GM21717 (cell line): ENCODE measurements around the gene JPH3.

Experiments used
- ATAC-seq: cut with Tn5 transposase; IDR thresholded peaks from one replicate; pipeline ENCODE4 v1.9.1; 2021; ENCODE audit warnings: mild to moderate bottlenecking, moderate library complexity; ENCODE audit not compliant: unreplicated experiment

The JPH3 gene

GRCh38 chr16:87622756-87623319, 20.5 kb downstream of the JPH3 start:
- ATAC-seq = no peak

DNA sequence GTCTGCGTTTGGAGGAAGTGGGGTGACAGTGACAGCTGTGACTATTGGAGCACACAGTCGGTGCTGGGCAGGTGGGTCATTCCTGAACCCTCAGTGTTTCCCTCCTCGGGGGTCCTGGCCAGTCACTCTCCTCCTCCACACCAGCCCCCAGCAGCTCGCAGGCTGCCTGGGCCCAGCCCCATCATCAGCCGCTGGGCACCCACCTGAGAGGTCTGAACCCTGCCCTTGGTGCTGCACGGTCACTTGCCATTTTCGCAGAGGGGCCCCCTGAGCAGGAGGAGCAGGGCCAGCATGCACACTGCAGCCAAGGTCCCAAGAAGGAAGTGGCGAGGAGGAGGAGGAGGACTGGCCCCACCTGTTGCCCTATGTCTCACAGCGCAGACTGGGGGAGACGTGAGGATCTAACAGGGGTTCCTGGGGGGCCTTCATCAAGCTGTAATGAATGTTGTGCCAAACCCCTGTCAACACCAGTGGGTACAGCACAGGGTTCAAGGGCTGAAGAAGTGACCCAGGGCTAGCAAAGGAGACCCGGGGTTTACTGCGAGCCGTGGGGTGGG, 23.0 kb downstream of the JPH3 start:
- no peak for ATAC-seq

GRCh38 chr16:87626401-87626800, 24.1 kb downstream of the JPH3 start:
- ATAC-seq = no peak

GRCh38 chr16:87626905-87627304, 24.6 kb downstream of the JPH3 start:
- ATAC-seq = no peak

DNA sequence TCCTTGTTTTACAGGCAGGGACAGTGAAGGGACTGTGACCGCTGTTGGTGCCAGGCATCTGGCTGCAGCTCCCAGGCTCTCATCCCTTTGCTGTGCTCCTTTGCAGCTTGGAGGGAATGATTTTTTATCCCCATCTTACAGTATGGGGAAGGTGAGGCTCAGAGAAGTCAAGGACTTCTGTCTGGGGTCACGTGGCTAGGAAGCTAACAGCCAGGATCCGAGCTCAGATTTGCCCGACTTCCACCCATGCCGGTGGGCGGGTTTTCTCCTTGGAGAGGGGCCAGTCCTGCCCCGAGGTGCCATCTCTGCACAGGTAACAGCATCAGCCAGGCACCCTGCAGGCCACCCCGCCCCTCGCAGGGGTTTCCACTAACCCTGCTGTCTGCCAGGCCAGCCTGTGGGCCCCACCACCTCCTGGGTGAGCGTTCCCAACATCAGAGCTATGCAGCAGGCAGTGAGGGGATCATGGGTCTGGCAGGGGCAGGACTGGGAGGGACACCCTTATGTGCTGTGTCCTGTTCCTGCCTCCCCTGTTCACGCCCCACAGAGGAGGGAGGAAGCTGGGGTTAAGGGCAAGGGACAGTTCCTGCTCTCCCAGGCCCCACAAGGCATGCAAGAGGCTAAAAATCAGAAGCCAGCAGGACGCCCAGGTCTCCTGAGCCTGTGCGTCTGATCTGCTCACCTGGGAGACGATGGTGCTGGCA, 25.4 kb downstream of the JPH3 start:
- ATAC-seq = no peak

- ATAC-seq = no peak
Measured at GRCh38 chr16:87628246-87628923, 26.1 kb downstream of the JPH3 start.

DNA sequence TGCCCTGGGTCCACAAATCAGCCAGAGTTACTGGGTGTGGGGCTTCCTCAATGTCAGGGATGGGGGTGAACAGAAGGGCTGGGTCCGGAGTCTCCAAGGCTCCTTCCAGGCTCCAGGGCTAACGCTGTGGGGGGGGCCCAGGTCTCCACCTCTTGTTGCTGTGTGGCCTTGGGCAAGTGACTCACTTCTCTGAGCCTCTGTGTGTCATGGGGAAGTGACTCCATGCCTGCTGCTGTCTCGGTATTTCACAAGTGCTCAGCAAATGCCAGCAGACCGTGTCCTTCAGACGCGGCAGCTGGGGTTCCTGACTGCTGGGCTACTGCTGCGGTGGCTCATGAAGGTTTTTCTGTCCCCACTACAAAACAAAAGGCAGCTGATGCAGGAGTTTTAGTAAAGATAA, 26.6 kb downstream of the JPH3 start:
- ATAC-seq = no peak

DNA sequence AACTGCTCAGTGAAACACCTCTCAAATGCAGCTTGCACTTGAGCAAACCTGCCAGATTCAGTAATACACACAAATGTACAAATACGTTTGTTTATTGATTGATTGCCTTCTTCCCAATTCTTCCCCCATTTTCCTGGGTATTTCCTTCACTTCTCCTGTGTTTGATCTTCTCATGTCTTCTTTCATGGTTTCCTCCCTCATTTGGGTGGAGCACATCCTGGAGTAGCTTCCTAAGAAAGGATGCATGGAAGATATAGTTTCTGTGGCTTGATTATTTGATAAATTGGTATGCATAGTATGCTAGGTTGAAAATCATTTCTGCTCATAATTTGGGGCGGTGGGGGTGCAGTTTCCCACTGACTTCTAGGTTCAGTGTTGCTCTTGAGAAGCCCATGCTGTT, 28.8 kb downstream of the JPH3 start:
- ATAC-seq = no peak

DNA sequence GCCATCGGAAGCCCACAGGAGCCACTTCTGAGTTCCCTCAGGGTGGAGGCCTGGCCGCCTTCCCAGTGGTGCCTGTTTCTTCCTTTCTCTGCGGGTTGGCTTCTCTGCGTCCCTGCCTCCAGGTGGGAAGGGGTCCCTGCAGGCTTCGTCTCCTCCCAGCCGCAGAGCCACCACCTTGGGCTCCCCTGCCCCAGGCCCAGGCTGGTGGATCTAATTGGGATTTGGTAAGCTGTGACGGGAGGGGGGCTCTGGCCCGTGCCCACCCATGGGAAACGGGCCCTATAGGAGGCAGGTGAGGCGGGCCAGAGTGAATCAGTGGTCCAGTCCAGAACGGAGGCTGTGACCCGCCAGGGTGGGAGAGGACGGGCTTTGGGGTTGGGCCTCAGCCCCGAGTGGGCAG, 32.1 kb downstream of the JPH3 start:
- no peak for ATAC-seq

- no peak for ATAC-seq
Measured at GRCh38 chr16:87635541-87636049, 33.3 kb downstream of the JPH3 start.

DNA sequence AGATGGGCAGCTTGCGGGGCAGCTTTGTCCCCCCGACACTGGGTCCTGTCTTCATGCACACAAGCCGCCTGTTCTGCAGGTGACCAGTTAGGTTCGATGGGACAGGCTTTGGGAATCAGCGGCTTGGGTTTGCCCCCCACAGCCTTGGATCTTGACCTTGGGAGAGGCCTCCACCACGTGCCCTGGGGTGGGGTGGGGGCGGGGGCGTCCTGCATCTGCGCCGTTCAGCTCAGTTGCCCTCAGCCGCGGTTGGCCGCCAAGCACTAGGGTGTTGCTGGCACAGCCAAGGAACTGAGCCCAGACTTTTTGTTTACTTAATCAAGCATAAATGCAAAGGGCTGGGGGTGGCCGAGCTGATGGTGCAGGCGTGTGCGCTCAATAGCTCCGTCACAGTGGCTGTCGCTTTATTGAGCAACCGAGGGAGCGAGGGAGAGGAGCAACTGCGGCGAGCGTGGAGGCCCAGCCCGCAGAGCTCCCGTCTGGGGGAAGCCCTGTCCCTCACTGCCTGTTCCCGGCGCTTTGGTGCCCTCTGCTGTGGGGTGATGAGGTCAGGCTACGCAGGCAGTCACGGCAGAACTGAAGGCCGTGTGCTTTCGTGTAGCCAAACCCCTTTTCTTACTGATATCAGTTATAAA, 33.9 kb downstream of the JPH3 start:
- ATAC-seq = no peak

- no peak for ATAC-seq
Measured at GRCh38 chr16:87636741-87637140, 34.4 kb downstream of the JPH3 start.

- ATAC-seq = no peak
Measured at GRCh38 chr16:87637357-87637756, 35.0 kb downstream of the JPH3 start.

DNA sequence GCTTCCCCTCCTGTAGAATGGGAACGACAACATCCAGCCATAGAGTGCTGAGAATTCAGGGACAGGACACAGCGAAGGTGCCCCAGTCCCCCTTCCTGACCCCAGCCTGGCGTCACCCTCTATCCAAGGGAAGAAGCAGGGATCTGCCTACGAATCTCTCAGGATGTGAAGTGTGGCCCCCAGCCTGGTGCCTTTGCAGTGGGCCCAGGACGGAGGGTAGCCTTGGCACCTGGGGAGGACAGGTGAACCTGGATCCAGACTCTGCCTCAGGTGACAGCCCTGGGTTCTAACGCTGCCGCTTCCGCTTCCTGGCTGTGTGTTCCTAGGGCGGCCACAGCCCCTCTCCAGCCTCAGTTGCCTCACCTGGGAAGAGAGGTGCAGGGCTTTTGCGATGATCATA, 36.4 kb downstream of the JPH3 start:
- no peak for ATAC-seq

DNA sequence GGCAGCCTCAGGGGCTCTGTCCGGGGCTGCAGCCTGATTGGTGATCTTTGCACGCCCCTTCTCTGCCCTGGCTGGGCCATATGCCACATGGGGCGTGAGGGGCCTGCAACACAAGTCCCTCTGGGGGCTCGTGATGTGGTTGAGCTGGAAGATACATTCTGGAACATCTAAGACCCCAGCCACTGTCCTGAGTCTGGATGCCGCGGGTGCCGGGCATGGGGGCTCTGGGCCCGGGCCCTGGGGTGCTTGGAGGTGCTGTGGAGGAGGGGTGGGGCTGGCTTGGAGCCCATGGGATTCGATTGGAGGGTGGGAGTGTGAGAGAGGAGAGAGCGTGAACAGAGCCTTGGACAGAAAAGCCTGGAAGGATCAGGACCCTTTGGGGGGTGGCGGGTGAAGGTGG, 39.4 kb downstream of the JPH3 start:
- no peak for ATAC-seq

DNA sequence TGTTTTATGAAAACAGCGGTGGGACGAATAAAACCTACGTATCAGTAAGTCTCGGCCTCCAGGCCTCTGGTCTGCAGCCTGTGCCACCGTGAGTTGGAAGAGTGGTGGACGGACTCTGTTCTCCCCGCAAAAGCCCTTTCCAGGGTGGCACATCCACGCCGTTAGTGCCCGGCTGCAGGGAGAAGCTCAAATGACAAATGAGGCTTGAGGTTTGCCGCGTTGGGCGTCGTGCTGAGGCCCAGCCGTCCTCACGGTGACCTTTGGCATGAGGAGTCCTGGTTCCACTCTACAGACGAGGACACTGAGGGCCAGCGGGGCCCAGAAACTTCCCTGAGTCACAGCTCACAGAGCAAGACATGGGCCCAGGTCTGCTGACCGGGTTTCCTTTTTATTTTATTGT, 40.2 kb downstream of the JPH3 start:
- no peak for ATAC-seq

DNA sequence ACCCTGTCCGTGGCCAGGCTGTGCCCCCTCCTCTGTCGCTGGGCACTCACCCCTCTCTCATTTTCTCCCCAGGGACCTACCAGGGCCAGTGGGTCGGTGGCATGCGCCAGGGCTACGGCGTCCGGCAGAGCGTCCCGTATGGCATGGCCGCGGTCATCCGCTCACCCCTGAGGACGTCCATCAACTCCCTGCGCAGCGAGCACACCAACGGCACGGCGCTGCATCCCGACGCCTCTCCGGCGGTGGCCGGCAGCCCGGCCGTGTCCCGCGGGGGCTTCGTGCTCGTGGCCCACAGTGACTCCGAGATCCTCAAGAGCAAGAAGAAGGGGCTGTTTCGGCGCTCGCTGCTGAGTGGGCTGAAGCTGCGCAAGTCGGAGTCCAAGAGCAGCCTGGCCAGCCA, 41.9 kb downstream of the JPH3 start:
- ATAC-seq = no peak

DNA sequence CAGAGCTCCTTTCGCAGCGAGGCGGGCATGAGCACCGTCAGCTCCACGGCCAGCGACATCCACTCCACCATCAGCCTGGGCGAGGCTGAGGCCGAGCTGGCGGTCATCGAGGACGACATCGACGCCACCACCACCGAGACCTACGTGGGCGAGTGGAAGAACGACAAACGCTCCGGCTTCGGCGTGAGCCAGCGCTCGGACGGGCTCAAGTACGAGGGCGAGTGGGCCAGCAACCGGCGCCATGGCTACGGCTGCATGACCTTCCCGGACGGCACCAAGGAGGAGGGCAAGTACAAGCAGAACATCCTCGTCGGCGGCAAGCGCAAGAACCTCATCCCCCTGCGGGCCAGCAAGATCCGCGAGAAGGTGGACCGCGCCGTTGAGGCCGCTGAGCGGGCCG, 42.3 kb downstream of the JPH3 start:
- ATAC-seq = no peak

DNA sequence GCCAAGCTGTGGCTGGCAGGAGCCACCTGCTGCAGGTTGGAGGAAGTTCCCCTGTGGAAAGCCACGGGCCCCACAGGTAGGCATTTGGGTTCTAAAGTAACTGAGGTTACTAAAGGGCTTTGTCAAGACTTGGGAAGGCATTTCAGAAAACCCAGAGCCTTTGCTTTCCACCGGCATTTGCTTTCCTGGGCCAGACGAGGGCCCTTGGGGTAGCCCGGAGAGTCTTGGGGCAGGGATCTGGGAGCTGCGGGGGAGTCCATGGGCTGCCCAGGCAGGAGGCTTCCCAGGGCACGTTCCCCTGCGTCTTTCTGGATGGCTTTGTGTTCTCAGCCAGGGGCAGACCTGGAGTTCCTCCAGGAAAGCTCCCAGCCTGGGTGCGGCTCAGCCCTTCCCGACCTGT, 43.5 kb downstream of the JPH3 start:
- no peak for ATAC-seq

DNA sequence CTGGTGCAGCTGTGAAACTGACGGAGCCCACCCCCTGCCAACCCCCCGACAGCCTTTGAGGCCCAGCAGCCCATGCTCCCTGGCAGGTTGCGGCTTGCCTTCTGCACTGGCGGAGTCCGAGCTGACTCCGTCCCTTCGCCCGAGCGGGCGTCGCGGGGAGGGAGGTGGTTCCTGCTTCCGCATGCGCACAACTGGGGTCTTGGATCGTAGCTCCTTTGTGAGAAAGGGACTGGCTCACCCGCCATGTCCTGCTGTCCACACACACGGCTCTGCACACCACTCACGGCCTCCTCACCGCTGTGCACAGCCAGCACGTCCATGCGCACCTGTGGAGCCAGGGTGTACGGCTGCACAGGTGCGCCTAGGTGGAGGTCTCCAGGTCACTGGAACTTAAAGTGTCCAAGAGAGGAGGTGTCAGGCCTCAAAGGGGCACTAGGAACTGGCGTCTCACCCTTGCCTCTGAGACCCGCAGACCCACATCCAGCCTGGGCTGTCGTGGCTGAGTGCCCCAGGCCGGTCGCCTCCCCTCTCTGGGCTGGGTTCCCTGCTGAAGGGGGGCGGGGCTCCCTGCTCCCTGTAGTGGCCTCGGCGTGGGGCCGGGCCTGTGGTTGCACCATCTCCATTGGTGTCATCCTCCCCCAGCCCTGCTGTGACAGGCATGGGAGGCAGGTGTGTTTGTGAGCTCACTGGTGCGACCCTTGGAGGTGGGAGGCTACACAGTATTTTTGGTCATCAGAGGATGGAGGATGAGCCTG, 45.3 kb downstream of the JPH3 start:
- no peak for ATAC-seq

DNA sequence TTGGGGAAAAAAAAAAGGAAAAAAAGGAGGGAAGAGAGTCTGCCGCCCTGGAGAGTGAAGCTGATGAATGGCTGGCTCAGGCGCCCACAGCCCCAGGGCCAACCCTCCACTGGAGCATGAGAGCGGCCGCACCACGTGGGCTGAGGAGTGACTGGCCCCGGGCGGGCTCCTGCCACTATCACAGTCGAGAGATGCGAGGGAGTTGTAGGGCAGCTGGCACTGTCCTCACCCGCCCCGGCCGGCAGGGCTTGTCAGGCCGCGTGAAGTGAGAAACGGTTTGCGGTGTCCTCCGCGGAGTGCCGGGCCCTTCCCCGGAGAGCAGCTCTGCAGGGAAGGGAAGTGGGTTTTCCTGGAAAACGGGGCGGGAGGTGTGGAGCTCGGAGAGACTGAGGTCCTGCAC, 45.9 kb downstream of the JPH3 start:
- no peak for ATAC-seq
